PC-3 (cell line): Measurements from ENCODE around the gene MAP7.

ENCODE experiments used
- EZH2 ChIP-seq: fragments of 300-600 bp; sonication (generic); IDR thresholded peaks from one replicate; pipeline ENCODE4 v1.6.1; 2017; ENCODE audit warnings: antibody characterized with exemption, mild to moderate bottlenecking, low read length; ENCODE audit not compliant: unreplicated experiment
- TF ChIP-seq, protein P1 (sequence below): fragments of 300-600 bp; sonication (generic); conservative IDR thresholded peaks from 2 replicates; pipeline ENCODE4 v1.5.1; 2017; ENCODE audit warnings: antibody characterized with exemption, low read depth, mild to moderate bottlenecking, low read length

DNA sequence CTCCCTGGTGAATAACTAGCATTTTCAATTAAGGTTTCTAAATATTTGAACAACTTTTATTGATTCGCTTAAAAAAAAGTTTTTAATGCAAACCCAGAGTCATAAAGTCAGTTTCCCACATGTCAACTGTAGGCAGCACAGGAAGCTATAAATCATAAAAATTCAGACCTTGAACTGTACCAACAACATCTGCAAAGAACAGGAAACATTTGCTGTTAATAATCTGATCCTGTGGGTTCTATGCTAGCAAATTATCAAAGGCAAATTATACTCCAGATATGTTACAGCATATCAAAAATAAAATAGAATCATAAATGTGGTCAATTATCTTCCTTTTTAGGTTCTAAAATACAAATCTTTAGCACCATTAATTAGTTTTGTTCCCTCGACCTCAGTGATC is 16.6 kb upstream of the MAP7 start:
- TF ChIP-seq, protein P1, sequence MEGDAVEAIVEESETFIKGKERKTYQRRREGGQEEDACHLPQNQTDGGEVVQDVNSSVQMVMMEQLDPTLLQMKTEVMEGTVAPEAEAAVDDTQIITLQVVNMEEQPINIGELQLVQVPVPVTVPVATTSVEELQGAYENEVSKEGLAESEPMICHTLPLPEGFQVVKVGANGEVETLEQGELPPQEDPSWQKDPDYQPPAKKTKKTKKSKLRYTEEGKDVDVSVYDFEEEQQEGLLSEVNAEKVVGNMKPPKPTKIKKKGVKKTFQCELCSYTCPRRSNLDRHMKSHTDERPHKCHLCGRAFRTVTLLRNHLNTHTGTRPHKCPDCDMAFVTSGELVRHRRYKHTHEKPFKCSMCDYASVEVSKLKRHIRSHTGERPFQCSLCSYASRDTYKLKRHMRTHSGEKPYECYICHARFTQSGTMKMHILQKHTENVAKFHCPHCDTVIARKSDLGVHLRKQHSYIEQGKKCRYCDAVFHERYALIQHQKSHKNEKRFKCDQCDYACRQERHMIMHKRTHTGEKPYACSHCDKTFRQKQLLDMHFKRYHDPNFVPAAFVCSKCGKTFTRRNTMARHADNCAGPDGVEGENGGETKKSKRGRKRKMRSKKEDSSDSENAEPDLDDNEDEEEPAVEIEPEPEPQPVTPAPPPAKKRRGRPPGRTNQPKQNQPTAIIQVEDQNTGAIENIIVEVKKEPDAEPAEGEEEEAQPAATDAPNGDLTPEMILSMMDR = no peak
- no peak for TF ChIP-seq EZH2
